ENCODE results near the gene SFT2D3. TPM values are rescaled to one million over a fixed set of nuclear protein-coding genes. Genes with fewer than 3 reads are reported as not detected.

SFT2D3 gene
- total RNA-seq, 1 donor from 2014 or later, result 6.4 TPM

DNA sequence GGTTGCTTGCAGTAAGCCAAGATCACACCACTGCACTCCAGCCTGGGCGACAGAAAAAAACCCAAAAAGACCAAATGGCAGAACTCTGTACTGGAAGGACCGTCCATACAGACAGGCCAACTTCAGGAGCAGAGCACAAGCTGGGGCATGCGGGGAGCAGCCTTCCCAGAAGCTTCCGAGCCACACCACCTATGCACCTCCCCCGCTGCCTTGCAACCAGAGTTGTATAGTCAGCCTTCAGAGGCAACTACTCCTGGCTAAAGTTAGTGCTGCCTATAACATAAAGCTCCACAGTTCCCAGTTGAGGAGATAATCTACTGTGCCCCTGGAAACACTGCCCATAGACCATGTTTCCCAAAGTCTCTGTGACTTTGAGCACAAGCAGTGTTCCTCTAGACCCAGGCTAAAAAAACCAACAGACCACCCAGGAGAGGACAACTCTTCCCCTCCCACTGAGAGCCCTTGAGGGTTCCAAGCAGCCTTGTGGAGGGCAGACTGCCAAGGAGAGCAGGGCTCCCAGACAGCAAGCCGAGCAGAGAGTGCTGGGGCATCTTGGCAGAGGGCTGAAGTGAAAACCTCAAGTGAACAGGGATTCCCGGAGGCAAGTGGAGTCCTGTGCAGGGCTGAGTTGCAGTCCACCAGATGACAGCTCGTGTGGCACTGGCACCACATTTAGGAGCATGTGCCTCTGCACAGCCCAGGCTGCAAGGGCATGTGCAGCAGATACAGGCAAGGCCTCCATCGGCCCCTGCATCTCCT lies 6.8 kb downstream of the SFT2D3 start:
- H3K4me3 Mint-ChIP-seq (ENCODE audit: unreplicated experiment), result no peak overlapping the region
- TF ChIP-seq, protein P1, sequence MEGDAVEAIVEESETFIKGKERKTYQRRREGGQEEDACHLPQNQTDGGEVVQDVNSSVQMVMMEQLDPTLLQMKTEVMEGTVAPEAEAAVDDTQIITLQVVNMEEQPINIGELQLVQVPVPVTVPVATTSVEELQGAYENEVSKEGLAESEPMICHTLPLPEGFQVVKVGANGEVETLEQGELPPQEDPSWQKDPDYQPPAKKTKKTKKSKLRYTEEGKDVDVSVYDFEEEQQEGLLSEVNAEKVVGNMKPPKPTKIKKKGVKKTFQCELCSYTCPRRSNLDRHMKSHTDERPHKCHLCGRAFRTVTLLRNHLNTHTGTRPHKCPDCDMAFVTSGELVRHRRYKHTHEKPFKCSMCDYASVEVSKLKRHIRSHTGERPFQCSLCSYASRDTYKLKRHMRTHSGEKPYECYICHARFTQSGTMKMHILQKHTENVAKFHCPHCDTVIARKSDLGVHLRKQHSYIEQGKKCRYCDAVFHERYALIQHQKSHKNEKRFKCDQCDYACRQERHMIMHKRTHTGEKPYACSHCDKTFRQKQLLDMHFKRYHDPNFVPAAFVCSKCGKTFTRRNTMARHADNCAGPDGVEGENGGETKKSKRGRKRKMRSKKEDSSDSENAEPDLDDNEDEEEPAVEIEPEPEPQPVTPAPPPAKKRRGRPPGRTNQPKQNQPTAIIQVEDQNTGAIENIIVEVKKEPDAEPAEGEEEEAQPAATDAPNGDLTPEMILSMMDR (IDR thresholded peaks at IDR 0.05; ENCODE audit: partially characterized antibody, unreplicated experiment), result no peak
- no peak overlapping the region for H3K27ac Mint-ChIP-seq (ENCODE audit: unreplicated experiment)
- peaks cover 3% of the 10 kb centered on the region for H3K4me1 Mint-ChIP-seq (ENCODE audit: low read depth, unreplicated experiment)
- H3K9me3 Mint-ChIP-seq (ENCODE audit: unreplicated experiment), result peaks cover 2% of the 10 kb centered on the region
- no peaks in the 10 kb centered on the region for H3K27me3 Mint-ChIP-seq (ENCODE audit: unreplicated experiment)
- H3K36me3 Mint-ChIP-seq (ENCODE audit: unreplicated experiment), result no peaks in the 10 kb centered on the region
- DNase-seq, result no peak

DNA sequence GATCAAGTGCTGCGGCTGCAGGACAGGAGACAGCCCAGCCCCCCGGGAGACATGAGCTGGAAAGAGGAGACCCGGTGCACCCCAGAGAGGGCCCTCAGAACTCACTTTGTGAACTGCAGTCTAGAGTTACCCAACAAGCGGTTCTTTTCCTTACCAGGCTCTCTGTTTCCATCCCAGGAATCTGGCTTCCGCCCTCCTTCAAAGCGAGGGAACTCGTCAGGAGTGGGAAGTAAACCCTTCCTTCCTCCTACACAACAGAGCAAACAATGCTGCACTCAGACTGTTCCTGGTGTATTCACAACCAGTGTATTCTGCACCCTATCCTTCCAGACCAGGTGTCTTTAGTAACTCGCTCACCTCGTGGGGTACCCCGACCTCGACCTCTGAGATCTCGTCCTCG lies 8.0 kb downstream of the SFT2D3 start:
- peaks cover 2% of the 10 kb centered on the region for H3K9me3 Mint-ChIP-seq (ENCODE audit: unreplicated experiment)
- H3K27ac Mint-ChIP-seq (ENCODE audit: unreplicated experiment), result no peak overlapping the region
- DNase-seq, result no peak
- no peak overlapping the region for H3K4me3 Mint-ChIP-seq (ENCODE audit: unreplicated experiment)
- H3K27me3 Mint-ChIP-seq (ENCODE audit: unreplicated experiment), result no peaks in the 10 kb centered on the region
- no peaks in the 10 kb centered on the region for H3K4me1 Mint-ChIP-seq (ENCODE audit: low read depth, unreplicated experiment)
- TF ChIP-seq, protein P1 (IDR thresholded peaks at IDR 0.05; ENCODE audit: partially characterized antibody, unreplicated experiment), result no peak
- no peaks in the 10 kb centered on the region for H3K36me3 Mint-ChIP-seq (ENCODE audit: unreplicated experiment)

DNA sequence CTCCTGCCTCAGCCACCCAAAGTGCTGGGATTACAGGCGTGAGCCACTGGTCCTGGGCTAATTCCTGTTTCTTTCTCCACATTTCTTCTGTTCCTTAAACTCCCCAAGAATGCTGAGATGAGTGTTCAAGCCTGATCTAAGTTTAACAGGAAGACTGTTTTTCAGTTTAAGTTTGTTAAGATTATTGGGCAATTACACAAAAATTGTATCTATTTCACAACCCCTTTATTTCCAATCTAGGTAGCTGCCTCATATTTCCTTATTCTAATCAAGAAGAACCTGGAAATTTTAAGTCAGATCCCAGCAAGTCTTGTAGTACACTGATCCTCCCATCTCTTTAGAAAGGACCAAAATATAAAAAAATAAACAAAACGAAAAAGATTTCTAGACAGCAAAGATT lies 11.7 kb downstream of the SFT2D3 start:
- DNase-seq, result no peak
- Mint-ChIP-seq H3K4me1 (ENCODE audit: low read depth, unreplicated experiment) (peaks cover 7% of the 10 kb centered on the region), H3K4me3 (ENCODE audit: unreplicated experiment) (no peak overlapping the region), H3K9me3 (ENCODE audit: unreplicated experiment) (peaks cover 2% of the 10 kb centered on the region), H3K27me3 (ENCODE audit: unreplicated experiment) (no peaks in the 10 kb centered on the region), H3K27ac (ENCODE audit: unreplicated experiment) (no peak overlapping the region), H3K36me3 (ENCODE audit: unreplicated experiment) (no peaks in the 10 kb centered on the region)
- TF ChIP-seq, protein P1 (IDR thresholded peaks at IDR 0.05; ENCODE audit: partially characterized antibody, unreplicated experiment), result no peak

DNA sequence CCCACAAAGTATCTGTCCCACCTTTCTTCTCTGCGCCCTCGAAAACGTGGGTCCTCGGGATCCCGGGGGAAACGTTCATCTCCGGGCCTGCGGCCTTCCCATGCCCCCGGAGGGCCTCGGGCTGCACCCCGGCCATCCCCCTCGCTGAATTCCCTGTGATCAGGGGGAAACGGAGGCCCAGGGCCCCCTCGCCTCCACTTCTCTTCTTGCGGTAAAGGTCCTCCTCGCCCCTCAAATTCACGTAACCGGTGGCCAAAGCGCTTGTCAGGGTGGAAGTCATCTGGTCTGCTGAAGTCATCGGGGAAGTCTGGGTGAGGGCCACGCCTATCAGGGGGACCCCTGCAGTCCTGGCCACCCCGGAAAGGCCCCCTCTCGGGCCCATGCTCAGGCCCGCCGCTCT lies 12.3 kb downstream of the SFT2D3 start:
- no peaks in the 10 kb centered on the region for H3K36me3 Mint-ChIP-seq (ENCODE audit: unreplicated experiment)
- H3K4me1 Mint-ChIP-seq (ENCODE audit: low read depth, unreplicated experiment), result peaks cover 7% of the 10 kb centered on the region
- no peak overlapping the region for H3K4me3 Mint-ChIP-seq (ENCODE audit: unreplicated experiment)
- TF ChIP-seq, protein P1 (IDR thresholded peaks at IDR 0.05; ENCODE audit: partially characterized antibody, unreplicated experiment), result no peak
- H3K27ac Mint-ChIP-seq (ENCODE audit: unreplicated experiment), result no peak overlapping the region
- H3K9me3 Mint-ChIP-seq (ENCODE audit: unreplicated experiment), result peaks cover 2% of the 10 kb centered on the region
- no peak for DNase-seq
- H3K27me3 Mint-ChIP-seq (ENCODE audit: unreplicated experiment), result no peaks in the 10 kb centered on the region

DNA sequence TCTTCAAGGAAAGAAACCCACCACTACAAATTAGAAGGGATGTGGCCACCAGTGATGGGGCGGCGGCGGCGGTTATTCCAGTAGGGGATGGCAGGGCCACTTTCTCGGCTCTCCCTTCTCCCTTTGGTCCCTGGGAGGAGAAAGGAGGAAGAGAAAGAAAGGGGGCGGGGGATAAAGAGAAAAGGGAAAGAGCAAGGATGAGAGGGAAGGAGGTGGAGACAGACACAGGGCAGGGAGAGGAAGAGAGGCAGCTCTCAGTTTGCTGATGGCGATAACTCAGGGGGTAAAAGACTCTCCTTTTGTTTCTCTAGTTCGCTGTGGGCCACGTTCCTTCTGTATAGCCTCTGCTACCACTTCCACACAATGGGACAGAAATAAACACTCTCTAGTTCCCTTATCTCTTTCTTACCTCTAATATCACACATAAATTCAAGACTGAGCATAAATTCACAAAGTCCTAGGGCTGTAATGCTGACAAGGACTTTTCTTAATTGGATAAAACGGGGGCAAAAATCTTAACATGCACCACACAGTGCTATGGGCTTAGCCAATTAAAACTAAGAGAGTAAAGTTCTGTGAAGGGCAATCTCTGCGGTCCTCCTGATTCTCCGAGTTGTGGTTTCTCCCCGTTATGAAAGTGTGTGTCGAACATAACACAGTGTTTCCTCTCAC lies 14.6 kb downstream of the SFT2D3 start:
- H3K4me3 Mint-ChIP-seq (ENCODE audit: unreplicated experiment), result no peak overlapping the region
- DNase-seq, result no peak

More for the DNA sequence above, 14.6 kb downstream of the SFT2D3 start:
- Mint-ChIP-seq H3K9me3 (ENCODE audit: unreplicated experiment) (peaks cover 2% of the 10 kb centered on the region), H3K4me1 (ENCODE audit: low read depth, unreplicated experiment) (peaks cover 7% of the 10 kb centered on the region), H3K36me3 (ENCODE audit: unreplicated experiment) (no peaks in the 10 kb centered on the region), H3K27me3 (ENCODE audit: unreplicated experiment) (no peaks in the 10 kb centered on the region), H3K27ac (ENCODE audit: unreplicated experiment) (peak overlapping the region; percentile 8)
- TF ChIP-seq, protein P1 (IDR thresholded peaks at IDR 0.05; ENCODE audit: partially characterized antibody, unreplicated experiment), result no peak
